Body of pancreas (tissue), 4 donors: ENCODE measurements around the gene ABCG2. TPM values are rescaled to one million over a fixed set of nuclear protein-coding genes. Genes with fewer than 3 reads are reported as not detected.
"Not testable (repeated sequence)": the region's sequence is repeated elsewhere in the genome, so short reads cannot be mapped to it uniquely, and the experiment has no call there.

ENCODE experiments used
- ATAC-seq: fragments of 150-250 bp; one replicate; pipeline ENCODE4 v1.9.1; 2016
- DNase-seq, 4 donors: peaks; one replicate each; pipeline ENCODE4 v3.0.0-alpha.2; 2019
- H3K27ac ChIP-seq, 4 donors: fragments of 200-600 bp; sonication (generic); 1 replicate in 3 of 4; 2 replicates in 1 of 4; pipeline versions ENCODE4 v1.5.1 to v1.6.1; 2016 to 2019; ENCODE audit warnings: mild to moderate bottlenecking in 1 of 4, mixed read lengths in 1 of 4, moderate library complexity in 1 of 4
- H3K27me3 ChIP-seq, 2 donors: fragments of 200-600 bp; sonication (generic); one replicate each; pipeline ENCODE4 v1.6.0; 2016; ENCODE audit warnings: mild to moderate bottlenecking in 1 of 2
- H3K36me3 ChIP-seq, 2 donors: fragments of 200-600 bp; sonication (generic); replicated peaks in 1 of 2; 2 replicates each; pipeline ENCODE4 v1.5.1; 2016; ENCODE audit warnings: low read depth in 2 of 2; ENCODE audit not compliant: insufficient read depth in 1 of 2
- H3K4me1 ChIP-seq: fragments of 200-600 bp; sonication (generic); one replicate; pipeline ENCODE4 v1.6.0; 2016
- H3K4me3 ChIP-seq, 2 donors: fragments of 200-600 bp; sonication (generic); 1 replicate in 1 of 2; 2 replicates in 1 of 2; pipeline ENCODE4 v1.5.1; 2016 to 2019
- H3K9me3 ChIP-seq, 3 donors: fragments of 200-600 bp; sonication (generic); 1 replicate in 2 of 3; 2 replicates in 1 of 3; pipeline ENCODE4 v1.5.1; 2016
- CTCF ChIP-seq, 7 experiments: fragments of 450-650 bp in 4 of 7; fragments of 200-600 bp in 3 of 7; sonication (generic) in 3 of 7; IDR thresholded peaks; one replicate each; pipeline ENCODE4 v1.5.1; 2016 to 2019; ENCODE audit warnings: antibody characterized with exemption in 7 of 7
- POLR2A ChIP-seq, 3 donors: fragments of 450-650 bp; IDR thresholded peaks; one replicate each; pipeline ENCODE4 v1.6.1; 2016; ENCODE audit warnings: antibody characterized with exemption in 3 of 3, mild to moderate bottlenecking in 2 of 3
- WGBS, 2 donors: methylation state at CpG; one replicate each; pipeline ENCODE4 v1.1.5; 2017; 5-methylcytosine and 5-hydroxymethylcytosine counted together
- intact Hi-C: fragments of 100-400 bp; cut with DNase I; formaldehyde crosslinking; loops from one replicate; pipeline ENCODE4 v1.15.1; 2023
- total RNA-seq, 2 donors: library from RNA; depleted of rRNA; stranded (reverse); fragments of >200 nt; gene quantifications; one replicate each; pipeline ENCODE4 v1.1.0, GENCODE V29; 2016

Gene ABCG2
- total RNA-seq, 2 donors from 2014 or later = 0.66 to 2.1 TPM

DNA sequence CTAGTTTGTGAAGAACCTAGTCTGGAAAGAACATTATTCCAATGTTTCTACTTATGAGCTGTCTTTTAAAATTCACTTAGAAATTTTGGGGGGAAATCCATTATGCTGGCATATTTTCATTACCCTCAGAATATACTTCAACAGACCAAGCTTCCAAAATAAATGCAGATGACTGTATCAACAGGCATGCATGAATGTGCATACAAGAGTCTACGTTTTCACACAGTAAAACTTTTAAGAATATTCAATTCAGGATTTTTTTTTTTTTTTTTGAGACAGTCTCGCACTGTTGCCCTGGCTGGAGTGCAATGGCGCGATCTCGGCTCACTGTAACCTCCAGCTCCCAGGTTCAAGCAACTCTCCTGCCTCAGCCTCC, 49.7 kb downstream of the ABCG2 start:
- WGBS, 2 donors = 92 to 93% methylated on average over 5 of the region's 5 CpGs
- no peak for TF ChIP-seq POLR2A (IDR thresholded peaks at IDR 0.05)
- no peak for TF ChIP-seq CTCF (IDR thresholded peaks at IDR 0.05)
- Histone ChIP-seq H3K4me3 (no peak overlapping the region), H3K27ac (no peak overlapping the region), H3K9me3 (no peaks in the 10 kb centered on the region), H3K36me3 (no peaks in the 10 kb centered on the region), H3K4me1 (peaks cover 26% of the 10 kb centered on the region), H3K27me3 (no peaks in the 10 kb centered on the region)
- intact Hi-C loops = no loop called here
- ATAC-seq = no peak
- no peak for DNase-seq

DNA sequence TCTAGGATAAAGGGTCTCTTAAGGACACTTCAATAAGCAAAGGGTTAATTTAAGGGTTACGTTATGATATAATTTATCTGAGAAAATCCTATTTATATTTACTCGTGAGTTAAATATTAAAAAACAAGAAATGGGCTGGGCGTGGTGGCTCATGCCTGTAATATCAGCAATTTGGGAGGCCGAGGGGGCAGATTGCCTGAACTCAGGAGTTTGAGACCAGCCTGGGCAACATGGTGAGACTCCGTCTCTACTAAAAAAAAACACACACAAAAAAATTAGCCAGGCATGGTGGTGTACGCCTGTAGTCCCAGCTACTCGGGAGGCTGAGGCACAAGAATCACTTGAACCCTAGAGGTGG, 50.4 kb downstream of the ABCG2 start:
- 56 to 64% methylated on average over 7 of the region's 7 CpGs for WGBS, 2 donors
- H3K27me3 ChIP-seq, H3K9me3 ChIP-seq, DNase-seq, H3K36me3 ChIP-seq, intact Hi-C loops, ATAC-seq, H3K4me3 ChIP-seq, H3K27ac ChIP-seq: not testable (repeated sequence)
- peaks cover 26% of the 10 kb centered on the region for H3K4me1 ChIP-seq

DNA sequence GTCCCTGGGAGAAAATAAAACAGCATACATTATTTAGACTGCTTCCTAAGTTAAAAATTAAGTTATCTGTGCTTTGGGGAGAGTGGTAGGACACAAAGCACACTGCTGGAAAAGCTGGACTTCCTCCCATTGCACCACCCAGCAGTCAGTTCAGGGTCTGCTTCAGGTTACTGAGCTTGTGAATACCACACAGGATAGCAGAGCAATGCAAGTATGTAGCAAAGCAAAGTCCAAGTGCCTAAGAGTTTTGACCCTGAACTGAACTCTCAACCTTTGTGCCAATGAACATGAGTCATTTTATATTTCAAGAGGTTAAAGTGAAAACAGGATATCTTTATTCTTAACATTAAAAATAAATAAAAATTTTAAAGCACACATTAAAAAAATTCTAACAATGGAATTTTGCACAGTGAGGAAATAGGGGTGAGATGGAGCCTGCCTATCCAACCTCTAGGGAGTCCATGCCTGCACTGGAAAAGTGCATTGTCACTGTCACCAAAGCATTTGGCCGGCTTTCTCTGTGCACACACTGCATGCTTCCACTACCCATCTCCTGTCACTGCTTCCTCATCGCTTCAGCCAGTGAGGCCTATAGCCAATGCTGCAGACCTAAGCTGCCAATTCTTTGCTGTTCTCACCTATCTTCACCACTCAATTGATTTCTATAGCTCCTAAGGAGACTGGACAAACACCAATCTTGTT, 50.9 kb downstream of the ABCG2 start:
- H3K27ac ChIP-seq = no peak overlapping the region
- H3K4me1 ChIP-seq = peaks cover 26% of the 10 kb centered on the region
- WGBS, 2 donors = 36 to 57% methylated on average over 2 of the region's 2 CpGs
- DNase-seq (peak in 2 of 4 donors; percentile 6 to 18), ATAC-seq (peak; percentile 66)
- H3K9me3 ChIP-seq = no peaks in the 10 kb centered on the region
- H3K27me3 ChIP-seq = no peaks in the 10 kb centered on the region
- no peak overlapping the region for H3K4me3 ChIP-seq
- no peaks in the 10 kb centered on the region for H3K36me3 ChIP-seq
- intact Hi-C loops = no loop called here
- TF ChIP-seq CTCF (IDR thresholded peaks at IDR 0.05) = no peak
- no peak for TF ChIP-seq POLR2A (IDR thresholded peaks at IDR 0.05)

DNA sequence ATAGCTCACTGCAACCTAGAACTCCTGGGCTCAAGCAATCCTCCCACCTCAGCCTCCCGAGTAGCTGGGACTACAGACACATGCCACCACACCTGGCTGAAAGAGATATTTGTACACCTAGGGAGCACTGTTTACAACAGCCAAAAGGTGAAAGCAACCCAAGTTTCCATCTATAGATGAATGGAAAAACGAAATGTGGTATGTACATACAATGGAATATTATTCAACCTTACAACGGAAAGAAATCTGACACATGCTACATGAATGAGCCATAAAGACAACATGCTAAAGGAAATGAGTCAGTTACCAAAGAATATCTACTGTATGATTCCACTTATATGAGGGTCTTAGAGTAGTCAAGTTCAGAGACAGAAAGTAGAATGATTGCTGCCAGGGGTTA, 52.2 kb downstream of the ABCG2 start:
- no peak overlapping the region for H3K4me3 ChIP-seq
- DNase-seq (no peak), ATAC-seq (no peak)
- WGBS, 2 donors = 86 to 88% methylated on average over 3 of the region's 3 CpGs
- H3K36me3 ChIP-seq = no peaks in the 10 kb centered on the region
- peaks cover 26% of the 10 kb centered on the region for H3K4me1 ChIP-seq
- intact Hi-C loops = no loop called here
- H3K9me3 ChIP-seq = no peaks in the 10 kb centered on the region
- TF ChIP-seq CTCF (IDR thresholded peaks at IDR 0.05) = no peak
- TF ChIP-seq POLR2A (IDR thresholded peaks at IDR 0.05) = no peak
- H3K27me3 ChIP-seq = no peaks in the 10 kb centered on the region
- no peak overlapping the region for H3K27ac ChIP-seq

GRCh38 chr4:88104902-88105610, 53.4 kb downstream of the ABCG2 start:
- H3K4me1 ChIP-seq = peaks cover 17% of the 10 kb centered on the region
- intact Hi-C loops = no loop called here
- no peak overlapping the region for H3K4me3 ChIP-seq
- no peaks in the 10 kb centered on the region for H3K27me3 ChIP-seq
- DNase-seq (no peak), ATAC-seq (no peak)
- TF ChIP-seq CTCF (IDR thresholded peaks at IDR 0.05) = no peak
- no peak for TF ChIP-seq POLR2A (IDR thresholded peaks at IDR 0.05)
- H3K9me3 ChIP-seq = no peaks in the 10 kb centered on the region
- 76 to 79% methylated on average over 4 of the region's 4 CpGs for WGBS, 2 donors
- H3K27ac ChIP-seq = no peak overlapping the region
- no peaks in the 10 kb centered on the region for H3K36me3 ChIP-seq
